AG04450 (cell line): ENCODE results near the gene UBE2H. TPM values are rescaled to one million over a fixed set of nuclear protein-coding genes. Genes with fewer than 3 reads are reported as not detected.
"Not testable (repeated sequence)": the region's sequence is repeated elsewhere in the genome, so short reads cannot be mapped to it uniquely, and the experiment has no call there.

Experiments used
- CTCF ChIA-PET: fragments of 300-600, 350-600 bp; formaldehyde crosslinking; extraction: SDS; loops from one replicate; lab custom pipeline; 2022; ENCODE audit warnings: antibody characterized with exemption, inconsistent platforms; lab: Charles Lee
- POLR2A ChIA-PET: fragments of 350-600 bp; formaldehyde crosslinking; extraction: SDS; loops from one replicate; lab custom pipeline; 2021; ENCODE audit warnings: antibody characterized with exemption, inconsistent platforms; lab: Yijun Ruan, JAX
- DNase-seq: peaks from one replicate; pipeline ENCODE4 v3.0.0-alpha.2; 2011; ENCODE audit warnings: low read depth, low spot score
- H3K27ac ChIP-seq: one replicate; pipeline ENCODE4 v1.5.1; 2012; ENCODE audit warnings: low read depth, low read length, control low read depth
- H3K27me3 ChIP-seq: one replicate; pipeline ENCODE4 v1.6.0; 2012; ENCODE audit warnings: low read length; ENCODE audit not compliant: control insufficient read depth, insufficient read depth
- H3K4me3 ChIP-seq: 2 replicates; pipeline ENCODE4 v1.5.1; 2011; ENCODE audit warnings: mild to moderate bottlenecking, low read depth, low read length, control low read depth
- H3K9me3 ChIP-seq: 2 replicates; pipeline ENCODE4 v1.5.1; 2012; ENCODE audit warnings: low read length; ENCODE audit not compliant: control insufficient read depth, insufficient read depth
- CTCF ChIP-seq: IDR thresholded peaks from 2 replicates; pipeline ENCODE4 v1.5.1; 2011; ENCODE audit warnings: low read depth, low read length, control low read depth, inconsistent platforms
- polyA plus RNA-seq: library from polyadenylated mRNA; depleted of rRNA; stranded (reverse); fragments of >200 nt; gene quantifications from 2 replicates; pipeline ENCODE4 v1.2.3, GENCODE V29; 2011

Gene UBE2H
- polyA plus RNA-seq, 1 experiment = 180 TPM

GRCh38 chr7:129828989-129829736 lies 123.6 kb downstream of the UBE2H start:
- POLR2A ChIA-PET = no interaction called here
- no peak overlapping the region for H3K27ac ChIP-seq
- H3K4me3 ChIP-seq = no peak overlapping the region
- H3K27me3 ChIP-seq = no peaks in the 10 kb centered on the region
- H3K9me3 ChIP-seq = no peaks in the 10 kb centered on the region
- DNase-seq = no peak
- CTCF ChIA-PET = interaction anchor here (0.5 to 3.8 kb wide), 15 partner anchors 9 to 185 kb away, joined by 3 to 37 read pairs (median 6); no protein-coding TSS in a partner anchor
- TF ChIP-seq CTCF = no peak

GRCh38 chr7:129828078-129828762 lies 124.5 kb downstream of the UBE2H start:
- H3K4me3 ChIP-seq = no peak overlapping the region
- TF ChIP-seq CTCF = no peak
- no peaks in the 10 kb centered on the region for H3K27me3 ChIP-seq
- no peak overlapping the region for H3K27ac ChIP-seq
- CTCF ChIA-PET = interaction anchor here (1.1 to 5.8 kb wide), 4 partner anchors 131 to 182 kb away, joined by 3 to 37 read pairs (median 15); no protein-coding TSS in a partner anchor
- H3K9me3 ChIP-seq = no peaks in the 10 kb centered on the region
- POLR2A ChIA-PET = no interaction called here
- DNase-seq = no peak

- no peak for DNase-seq
- POLR2A ChIA-PET = no interaction called here
- TF ChIP-seq CTCF = no peak
- no peak overlapping the region for H3K27ac ChIP-seq
- CTCF ChIA-PET = interaction anchor here (0.6 to 5.8 kb wide), 3 partner anchors 162 to 292 kb away, joined by 3 to 26 read pairs (median 3); no protein-coding TSS in a partner anchor
- H3K9me3 ChIP-seq = no peaks in the 10 kb centered on the region
- H3K4me3 ChIP-seq = no peak overlapping the region
- no peaks in the 10 kb centered on the region for H3K27me3 ChIP-seq
Measured at GRCh38 chr7:129827467-129827990, 125.2 kb downstream of the UBE2H start.

- CTCF ChIA-PET = interaction anchor here (0.6 to 5.8 kb wide), 5 partner anchors 11 to 293 kb away, joined by 3 to 26 read pairs (median 3); no protein-coding TSS in a partner anchor
- H3K27ac ChIP-seq, H3K4me3 ChIP-seq, POLR2A ChIA-PET, DNase-seq, H3K27me3 ChIP-seq, H3K9me3 ChIP-seq: not testable (repeated sequence)
Measured at GRCh38 chr7:129826895-129827294, 125.9 kb downstream of the UBE2H start.

GRCh38 chr7:129825209-129825970 lies 127.4 kb downstream of the UBE2H start:
- ChIA-PET CTCF (interaction anchor here (0.6 to 5.8 kb wide), 25 partner anchors 9 to 589 kb away, joined by 3 to 41 read pairs (median 4); no protein-coding TSS in a partner anchor), POLR2A (interaction anchor here (0.5 to 1.1 kb wide), 7 partner anchors 30 to 203 kb away, joined by 3 to 9 read pairs (median 4); no protein-coding TSS in a partner anchor)
- DNase-seq = no peak
- Histone ChIP-seq H3K27ac (peak overlapping the region; percentile 39), H3K4me3 (peak overlapping the region; percentile 73), H3K27me3 (no peaks in the 10 kb centered on the region), H3K9me3 (no peaks in the 10 kb centered on the region)
- peak; percentile 54 for TF ChIP-seq CTCF
